IMR-90 (cell line): ENCODE results near the gene TCHP. TPM values are rescaled to one million over a fixed set of nuclear protein-coding genes. Genes with fewer than 3 reads are reported as not detected.

Source experiments
- ATAC-seq: fragments of 200-7000 bp; cut with Tn5 transposase; 2 replicates; pipeline ENCODE4 v1.9.1; 2020; ENCODE audit warnings: low read depth, mild to moderate bottlenecking, moderate library complexity
- BruUV-seq: library from RNA; stranded (reverse); fragments of 400-500 nt; replicated peaks from 2 replicates; lab custom pipeline; 2021; lab: Mats Ljungman, UMichigan
- CTCF ChIA-PET: fragments of 300-600 bp; formaldehyde crosslinking; extraction: SDS; loops from one replicate; lab custom pipeline; 2021; ENCODE audit warnings: antibody characterized with exemption; lab: Yijun Ruan, JAX
- POLR2A ChIA-PET: fragments of 300-600 bp; sonication (Branson Sonifier 250); formaldehyde crosslinking; loops from one replicate; lab custom pipeline; 2022; ENCODE audit warnings: antibody characterized with exemption; ENCODE audit not compliant: unreplicated experiment; lab: Charles Lee
- DNase-seq: peaks from one replicate; pipeline ENCODE4 v3.0.0; 2013
- H2AFZ ChIP-seq: replicated peaks from 2 replicates; pipeline ENCODE3; 2013; ENCODE audit warnings: low read length, mild to moderate bottlenecking; ENCODE audit not compliant: poor library complexity
- H2AK5ac ChIP-seq: 2 replicates; pipeline ENCODE4 v1.6.1; 2013; ENCODE audit warnings: low read depth, low read length, inconsistent platforms
- H2AK9ac ChIP-seq: replicated peaks from 2 replicates; pipeline ENCODE3; 2013; ENCODE audit warnings: mild to moderate bottlenecking, low read depth, low read length, moderate library complexity; ENCODE audit not compliant: poor library complexity
- H2BK120ac ChIP-seq: 2 replicates; pipeline ENCODE4 v1.6.1; 2013; ENCODE audit warnings: low read depth, low read length, inconsistent platforms
- H2BK15ac ChIP-seq: 3 replicates; pipeline ENCODE4 v1.6.1; 2013; ENCODE audit warnings: low read depth, low read length, inconsistent platforms
- H2BK20ac ChIP-seq: 2 replicates; pipeline ENCODE4 v1.6.1; 2013; ENCODE audit warnings: low read depth, mild to moderate bottlenecking, inconsistent platforms, low read length, moderate library complexity
- H2BK5ac ChIP-seq: 2 replicates; pipeline ENCODE4 v1.6.1; 2013; ENCODE audit warnings: mild to moderate bottlenecking, low read depth, low read length, inconsistent platforms; ENCODE audit not compliant: poor library complexity, severe bottlenecking
- H3K14ac ChIP-seq: replicated peaks from 2 replicates; pipeline ENCODE4 v1.6.1; 2013; ENCODE audit warnings: low read depth, low read length, inconsistent platforms
- H3K18ac ChIP-seq: 2 replicates; pipeline ENCODE4 v1.6.1; 2013; ENCODE audit warnings: low read depth, low read length, control low read depth
- H3K23ac ChIP-seq: 2 replicates; pipeline ENCODE4 v1.6.1; 2013; ENCODE audit warnings: low read depth, low read length, inconsistent platforms
- H3K27ac ChIP-seq: 2 replicates; pipeline ENCODE4 v1.5.1; 2013; ENCODE audit warnings: mild to moderate bottlenecking, control low read depth, low read length; ENCODE audit not compliant: insufficient read depth
- H3K27me3 ChIP-seq: 2 replicates; pipeline ENCODE4 v1.6.1; 2013; ENCODE audit warnings: low read length; ENCODE audit not compliant: control insufficient read depth, insufficient read depth
- H3K36me3 ChIP-seq: 2 replicates; pipeline ENCODE4 v1.6.1; 2013; ENCODE audit warnings: low read length, mixed read lengths; ENCODE audit not compliant: control insufficient read depth, insufficient read depth
- H3K4ac ChIP-seq: 2 replicates; pipeline ENCODE4 v1.6.1; 2013; ENCODE audit warnings: low read depth, low read length, inconsistent platforms
- H3K4me1 ChIP-seq: 2 replicates; pipeline ENCODE4 v1.6.1; 2013; ENCODE audit warnings: low read length, mixed read lengths; ENCODE audit not compliant: control insufficient read depth, insufficient read depth
- H3K4me2 ChIP-seq: 2 replicates; pipeline ENCODE4 v1.6.1; 2013; ENCODE audit warnings: low read depth, mild to moderate bottlenecking, control low read depth, low read length, moderate library complexity
- H3K4me3 ChIP-seq: 2 replicates; pipeline ENCODE4 v1.5.1; 2013; ENCODE audit warnings: low read depth, mild to moderate bottlenecking, control low read depth, low read length, moderate library complexity; ENCODE audit not compliant: insufficient read depth
- H3K56ac ChIP-seq: 2 replicates; pipeline ENCODE4 v1.6.1; 2013; ENCODE audit warnings: low read length, inconsistent platforms; ENCODE audit not compliant: insufficient read depth; ENCODE audit errors: extremely low read depth
- H3K79me1 ChIP-seq, 2 experiments: 2 replicates each; pipeline ENCODE4 v1.6.1; 2013; ENCODE audit warnings: low read length in 2 of 2, inconsistent platforms in 1 of 2, low read depth in 1 of 2
- H3K9ac ChIP-seq: 2 replicates; pipeline ENCODE4 v1.6.1; 2013; ENCODE audit warnings: low read depth, low read length, control low read depth
- H3K9me1 ChIP-seq: 2 replicates; pipeline ENCODE4 v1.6.1; 2013; ENCODE audit warnings: low read length, inconsistent platforms; ENCODE audit not compliant: insufficient read depth
- H3K9me3 ChIP-seq: 2 replicates; pipeline ENCODE4 v1.6.1; 2013; ENCODE audit warnings: low read length; ENCODE audit not compliant: control insufficient read depth, insufficient read depth
- H4K20me1 ChIP-seq: 2 replicates; pipeline ENCODE4 v1.6.1; 2013; ENCODE audit warnings: low read length, inconsistent platforms; ENCODE audit not compliant: insufficient read depth
- H4K5ac ChIP-seq: 2 replicates; pipeline ENCODE4 v1.6.1; 2013; ENCODE audit warnings: mild to moderate bottlenecking, low read depth, low read length, control low read depth
- H4K8ac ChIP-seq, 2 experiments: 2 replicates each; pipeline ENCODE4 v1.6.1; 2013; ENCODE audit warnings: low read depth in 2 of 2, low read length in 2 of 2, control low read depth in 1 of 2, inconsistent platforms in 1 of 2
- H4K91ac ChIP-seq: 2 replicates; pipeline ENCODE4 v1.6.1; 2013; ENCODE audit warnings: low read depth, low read length, inconsistent platforms; ENCODE audit not compliant: insufficient read depth
- BHLHE40 ChIP-seq: fragments of 150-350 bp; IDR thresholded peaks from 2 replicates; pipeline ENCODE4 v1.6.1; 2016; ENCODE audit warnings: mild to moderate bottlenecking, low read depth, low read length
- CEBPB ChIP-seq: IDR thresholded peaks from 2 replicates; pipeline ENCODE4 v1.6.1; 2012; ENCODE audit warnings: low read depth, low read length, improper control_type of control experiment
- ELK1 ChIP-seq: fragments of 150-350 bp; IDR thresholded peaks from 2 replicates; pipeline ENCODE4 v1.6.1; 2016; ENCODE audit warnings: low read depth, mild to moderate bottlenecking, low read length, moderate library complexity, borderline replicate concordance
- MAFK ChIP-seq: IDR thresholded peaks from 2 replicates; pipeline ENCODE4 v1.6.1; 2012; ENCODE audit warnings: low read depth, low read length, improper control_type of control experiment
- NFE2L2 ChIP-seq: fragments of 150-350 bp; IDR thresholded peaks from 2 replicates; pipeline ENCODE4 v1.6.1; 2016; ENCODE audit warnings: low read depth, mild to moderate bottlenecking, low read length
- POLR2A ChIP-seq: IDR thresholded peaks from 2 replicates; pipeline ENCODE4 v1.6.1; 2012; ENCODE audit warnings: mild to moderate bottlenecking, low read depth, low read length
- RAD21 ChIP-seq: IDR thresholded peaks from 2 replicates; pipeline ENCODE4 v1.6.1; 2012; ENCODE audit warnings: low read length, improper control_type of control experiment
- RFX5 ChIP-seq: IDR thresholded peaks from 2 replicates; pipeline ENCODE4 v1.8.0; 2012; ENCODE audit warnings: low read depth, mild to moderate bottlenecking, low read length, moderate library complexity
- WGBS, 2 experiments: methylation state at CpG; one replicate each; pipeline versions ENCODE4 v1.1.5 to v1.1.7; 2013; ENCODE audit warnings: missing lambda C conversion rate in 2 of 2; ENCODE audit not compliant: insufficient read length in 1 of 2; ENCODE audit errors: extremely low coverage in 2 of 2; 5-methylcytosine and 5-hydroxymethylcytosine counted together
- dilution Hi-C: fragments of 300-500 bp; cut with HindIII; formaldehyde crosslinking; loops from one replicate; pipeline ENCODE4 v1.14.3; 2018; ENCODE audit warnings: low sequenced_read_pairs; ENCODE audit not compliant: unreplicated experiment
- in situ Hi-C: fragments of 300-500 bp; cut with MboI; formaldehyde crosslinking; loops from 3 replicates; pipeline ENCODE4 v1.14.3; 2019; ENCODE audit warnings: low sequenced_read_pairs, inconsistent platforms, mixed read lengths
- intact Hi-C: fragments of 100-400 bp; cut with micrococcal nuclease; formaldehyde crosslinking; loops from 2 replicates; pipeline ENCODE4 v1.10.0; 2022
- polyA plus RNA-seq, 3 experiments: library from polyadenylated mRNA; depleted of rRNA; stranded (reverse); fragments of >200 nt; gene quantifications; 2 replicates each; pipeline ENCODE4 v1.2.3, GENCODE V29; 2012; ENCODE audit warnings: low replicate concordance in 1 of 3
- total RNA-seq: library from RNA; depleted of rRNA; stranded (reverse); fragments of >200 nt; gene quantifications from 2 replicates; pipeline ENCODE4 v1.2.3, GENCODE V29; 2012
- TF ChIP-seq, protein P1 (sequence below): conservative IDR thresholded peaks from 2 replicates; pipeline ENCODE4 v1.5.1; 2012; ENCODE audit warnings: mild to moderate bottlenecking, low read depth, low read length, improper control_type of control experiment

Gene TCHP
- total and polyA plus RNA-seq, 2 of the 4 experiments (the other 2 are of a cell fraction), result 6.1 to 13.4 TPM

- Histone ChIP-seq H3K56ac (no peak overlapping the region), H2AFZ (no peak overlapping the region), H3K4ac (no peak overlapping the region), H3K4me1 (no peaks in the 10 kb centered on the region; the same call in 1 of the 2 replicates), H4K5ac (no peak overlapping the region), H4K20me1 (no peaks in the 10 kb centered on the region), H2BK120ac (no peak overlapping the region), H3K36me3 (peaks cover 19% of the 10 kb centered on the region), H2BK20ac (no peak overlapping the region), H3K4me2 (no peak overlapping the region), H3K27ac (no peak overlapping the region), H3K9ac (no peak overlapping the region), H3K9me1 (no peaks in the 10 kb centered on the region), H4K91ac (no peak overlapping the region), H2BK15ac (no peak overlapping the region), H3K23ac (no peak overlapping the region), H2AK9ac (peak overlapping the region; percentile 37), H3K9me3 (no peaks in the 10 kb centered on the region), H2BK5ac (no peak overlapping the region), H3K27me3 (no peaks in the 10 kb centered on the region), H3K18ac (no peak overlapping the region), H3K14ac (no peak overlapping the region), H3K4me3 (no peak overlapping the region), H2AK5ac (no peak overlapping the region), H3K79me1 (no peaks in the 10 kb centered on the region), H4K8ac (no peak overlapping the region)
- CTCF ChIA-PET, result no interaction called here
- no TSS peak for BruUV-seq
- dilution Hi-C loops, result no loop called here
- WGBS, 2 experiments, result 83% methylated on average over 3 of the region's 17 CpGs; no CpG with 5 or more reads in 1 of the 2 experiments
- POLR2A ChIA-PET, result no interaction called here
- TF ChIP-seq, protein P1, sequence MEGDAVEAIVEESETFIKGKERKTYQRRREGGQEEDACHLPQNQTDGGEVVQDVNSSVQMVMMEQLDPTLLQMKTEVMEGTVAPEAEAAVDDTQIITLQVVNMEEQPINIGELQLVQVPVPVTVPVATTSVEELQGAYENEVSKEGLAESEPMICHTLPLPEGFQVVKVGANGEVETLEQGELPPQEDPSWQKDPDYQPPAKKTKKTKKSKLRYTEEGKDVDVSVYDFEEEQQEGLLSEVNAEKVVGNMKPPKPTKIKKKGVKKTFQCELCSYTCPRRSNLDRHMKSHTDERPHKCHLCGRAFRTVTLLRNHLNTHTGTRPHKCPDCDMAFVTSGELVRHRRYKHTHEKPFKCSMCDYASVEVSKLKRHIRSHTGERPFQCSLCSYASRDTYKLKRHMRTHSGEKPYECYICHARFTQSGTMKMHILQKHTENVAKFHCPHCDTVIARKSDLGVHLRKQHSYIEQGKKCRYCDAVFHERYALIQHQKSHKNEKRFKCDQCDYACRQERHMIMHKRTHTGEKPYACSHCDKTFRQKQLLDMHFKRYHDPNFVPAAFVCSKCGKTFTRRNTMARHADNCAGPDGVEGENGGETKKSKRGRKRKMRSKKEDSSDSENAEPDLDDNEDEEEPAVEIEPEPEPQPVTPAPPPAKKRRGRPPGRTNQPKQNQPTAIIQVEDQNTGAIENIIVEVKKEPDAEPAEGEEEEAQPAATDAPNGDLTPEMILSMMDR, result no peak
- TF ChIP-seq CEBPB (no peak), BHLHE40 (no peak), RAD21 (no peak), ELK1 (no peak), RFX5 (no peak), POLR2A (no peak), NFE2L2 (no peak), MAFK (no peak)
- ATAC-seq (no peak), DNase-seq (no peak)
- in situ Hi-C loops, result no loop called here
- intact Hi-C loops, result no loop called here
These were observed 23.6 kb downstream of the TCHP start for GRCh38 chr12:109923481-109924245.
